Endodermal cell (in vitro differentiated cells): Measurements from ENCODE around the gene UHRF2. TPM values are rescaled to one million over a fixed set of nuclear protein-coding genes. Genes with fewer than 3 reads are reported as not detected.

Experiments used
- DNase-seq: peaks from one replicate; pipeline ENCODE4 v3.0.0-alpha.2; 2017
- H3K27ac ChIP-seq: 2 replicates; pipeline ENCODE4 v1.5.1; 2013; ENCODE audit warnings: mild to moderate bottlenecking, low read depth, low read length, moderate library complexity
- H3K27me3 ChIP-seq: 2 replicates; pipeline ENCODE4 v1.6.1; 2013; ENCODE audit warnings: mild to moderate bottlenecking, low read length, moderate library complexity; ENCODE audit not compliant: insufficient read depth, control insufficient read depth, poor library complexity, severe bottlenecking
- H3K36me3 ChIP-seq: 2 replicates; pipeline ENCODE4 v1.7.0; 2013; ENCODE audit warnings: mild to moderate bottlenecking, low read length, moderate library complexity; ENCODE audit not compliant: control insufficient read depth, insufficient read depth
- H3K4me1 ChIP-seq: one replicate; pipeline ENCODE4 v1.7.0; 2013; ENCODE audit warnings: low read length; ENCODE audit not compliant: control insufficient read depth, insufficient read depth
- H3K4me3 ChIP-seq: 2 replicates; pipeline ENCODE4 v1.5.1; 2013; ENCODE audit warnings: mild to moderate bottlenecking, low read length, moderate library complexity
- H3K9ac ChIP-seq: 2 replicates; pipeline ENCODE4 v1.6.1; 2013; ENCODE audit warnings: mild to moderate bottlenecking, low read length, moderate library complexity; ENCODE audit not compliant: poor library complexity, severe bottlenecking; ENCODE audit errors: extremely low read depth
- H3K9me3 ChIP-seq: 2 replicates; pipeline ENCODE4 v1.6.1; 2013; ENCODE audit warnings: mild to moderate bottlenecking, low read length, moderate library complexity; ENCODE audit not compliant: control insufficient read depth
- H3K27ac Mint-ChIP-seq: 2 replicates; pipeline ENCODE4 v1.8.0; 2020; ENCODE audit warnings: mixed read lengths
- H3K27me3 Mint-ChIP-seq: 2 replicates; pipeline ENCODE4 v1.8.0; 2021; ENCODE audit warnings: mild to moderate bottlenecking, mixed read lengths; ENCODE audit not compliant: insufficient read depth
- H3K36me3 Mint-ChIP-seq: 2 replicates; pipeline ENCODE4 v1.8.0; 2020; ENCODE audit warnings: low read depth, mixed read lengths
- H3K4me1 Mint-ChIP-seq: 2 replicates; pipeline ENCODE4 v1.8.0; 2020; ENCODE audit warnings: mixed read lengths
- H3K4me3 Mint-ChIP-seq: 2 replicates; pipeline ENCODE4 v1.8.0; 2020; ENCODE audit warnings: mild to moderate bottlenecking, moderate library complexity, mixed read lengths
- H3K9me3 Mint-ChIP-seq: 2 replicates; pipeline ENCODE4 v1.8.0; 2020; ENCODE audit warnings: mild to moderate bottlenecking, mixed read lengths
- CTCF ChIP-seq: fragments of 200-600 bp; sonication (generic); conservative IDR thresholded peaks from 2 replicates; pipeline ENCODE4 v1.5.0; 2021; ENCODE audit warnings: antibody characterized with exemption, mild to moderate bottlenecking
- WGBS, 2 experiments: methylation state at CpG; one replicate each; pipeline versions ENCODE4 v1.1.5 to v1.1.7; 2013; ENCODE audit warnings: missing lambda C conversion rate in 2 of 2, mixed read lengths in 1 of 2; ENCODE audit not compliant: insufficient coverage in 1 of 2, insufficient read length in 1 of 2; 5-methylcytosine and 5-hydroxymethylcytosine counted together
- total RNA-seq, 2 donors: library from RNA; stranded (reverse); fragmentation: NEBNext Ultra II Directional in 1 of 2; extraction: Animal tissue kit (Norgen Biotek cat#: 25700) in 1 of 2; gene quantifications; 2 replicates in 1 of 2; 3 replicates in 1 of 2; pipeline ENCODE4 v1.2.1, GENCODE V29; 2021

UHRF2 gene
- total RNA-seq, 2 donors from 2014 or later = 69.4 to 83.2 TPM

GRCh38 chr9:6479959-6480358 is 67.0 kb downstream of the UHRF2 start:
- no peak for DNase-seq
- no peak overlapping the region for H3K27ac ChIP-seq
- Mint-ChIP-seq H3K4me3 (no peak overlapping the region), H3K27ac (no peak overlapping the region), H3K36me3 (peaks cover 35% of the 10 kb centered on the region), H3K9me3 (no peaks in the 10 kb centered on the region), H3K27me3 (no peaks in the 10 kb centered on the region), H3K4me1 (no peaks in the 10 kb centered on the region)
- no peak overlapping the region for H3K9ac ChIP-seq
- no peaks in the 10 kb centered on the region for H3K9me3 ChIP-seq
- no peaks in the 10 kb centered on the region for H3K27me3 ChIP-seq
- H3K4me1 ChIP-seq = no peaks in the 10 kb centered on the region
- 80 to 90% methylated on average over 2 of the region's 2 CpGs for WGBS, 2 experiments
- H3K4me3 ChIP-seq = no peak overlapping the region
- peaks cover 75% of the 10 kb centered on the region for H3K36me3 ChIP-seq
- TF ChIP-seq CTCF = no peak

- H3K27ac Mint-ChIP-seq = no peak overlapping the region
- DNase-seq = no peak
- H3K36me3 ChIP-seq = peaks cover 75% of the 10 kb centered on the region
- H3K9ac ChIP-seq = no peak overlapping the region
- no peak overlapping the region for H3K4me3 Mint-ChIP-seq
- TF ChIP-seq CTCF = no peak
- no peak overlapping the region for H3K4me3 ChIP-seq
- H3K4me1 ChIP-seq = no peaks in the 10 kb centered on the region
- H3K9me3 Mint-ChIP-seq = no peaks in the 10 kb centered on the region
- no peaks in the 10 kb centered on the region for H3K9me3 ChIP-seq
- no peak overlapping the region for H3K27ac ChIP-seq
- no peaks in the 10 kb centered on the region for H3K27me3 Mint-ChIP-seq
- WGBS, 2 experiments = no CpG with 5 or more reads among the region's 2 CpGs
- H3K27me3 ChIP-seq = no peaks in the 10 kb centered on the region
- H3K4me1 Mint-ChIP-seq = no peaks in the 10 kb centered on the region
- H3K36me3 Mint-ChIP-seq = peaks cover 54% of the 10 kb centered on the region
These were observed 71.2 kb downstream of the UHRF2 start for GRCh38 chr9:6484210-6484609.

DNA sequence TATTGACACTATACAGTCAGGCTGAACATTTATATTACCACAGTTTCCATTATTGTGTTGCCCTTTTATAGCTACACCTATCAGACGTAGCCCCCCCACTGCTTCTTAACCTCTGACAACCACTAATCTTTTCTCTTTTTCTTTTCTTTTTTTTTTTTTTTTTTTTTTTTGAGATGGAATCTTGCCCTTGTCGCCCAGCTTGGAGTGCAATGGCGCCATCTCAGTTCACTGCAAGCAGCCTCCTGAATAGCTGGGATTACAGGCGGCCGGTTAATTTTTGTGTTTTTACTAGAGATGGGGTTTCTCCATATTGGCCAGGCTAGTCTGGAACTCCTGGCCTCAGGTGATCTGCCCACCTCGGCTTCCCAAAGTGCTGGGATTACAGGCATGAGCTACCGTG is 75.4 kb downstream of the UHRF2 start:
- Histone ChIP-seq H3K4me3 (no peak overlapping the region), H3K9me3 (no peaks in the 10 kb centered on the region), H3K9ac (no peak overlapping the region), H3K27me3 (no peaks in the 10 kb centered on the region), H3K36me3 (peaks cover 61% of the 10 kb centered on the region), H3K4me1 (no peaks in the 10 kb centered on the region), H3K27ac (no peak overlapping the region)
- 91 to 96% methylated on average over 3 to 7 of the region's 7 CpGs for WGBS, 2 experiments
- TF ChIP-seq CTCF = peak; percentile 59
- peaks cover 3% of the 10 kb centered on the region for H3K4me1 Mint-ChIP-seq
- H3K4me3 Mint-ChIP-seq = no peak overlapping the region
- H3K36me3 Mint-ChIP-seq = peaks cover 55% of the 10 kb centered on the region
- H3K27me3 Mint-ChIP-seq = no peaks in the 10 kb centered on the region
- DNase-seq = peak; percentile 69
- H3K27ac Mint-ChIP-seq = no peak overlapping the region
- no peaks in the 10 kb centered on the region for H3K9me3 Mint-ChIP-seq
